Neural progenitor cell (in vitro differentiated cells): Measurements from ENCODE around the gene ABCA5.

ENCODE experiments used
- EZH2 ChIP-seq: fragments of 200-600 bp; sonication (generic); IDR thresholded peaks from 2 replicates; pipeline ENCODE4 v1.6.1; 2017; ENCODE audit warnings: antibody characterized with exemption, mild to moderate bottlenecking, moderate library complexity
- EZH2phosphoT487 ChIP-seq: fragments of 200-600 bp; sonication (generic); IDR thresholded peaks from 2 replicates; pipeline ENCODE4 v1.6.1; 2017; ENCODE audit warnings: antibody characterized with exemption
- TF ChIP-seq, protein P1 (sequence below): fragments of 200-600 bp; sonication (generic); IDR thresholded peaks from 2 replicates; pipeline ENCODE4 v1.5.1; 2017; ENCODE audit warnings: antibody characterized with exemption, mild to moderate bottlenecking

DNA sequence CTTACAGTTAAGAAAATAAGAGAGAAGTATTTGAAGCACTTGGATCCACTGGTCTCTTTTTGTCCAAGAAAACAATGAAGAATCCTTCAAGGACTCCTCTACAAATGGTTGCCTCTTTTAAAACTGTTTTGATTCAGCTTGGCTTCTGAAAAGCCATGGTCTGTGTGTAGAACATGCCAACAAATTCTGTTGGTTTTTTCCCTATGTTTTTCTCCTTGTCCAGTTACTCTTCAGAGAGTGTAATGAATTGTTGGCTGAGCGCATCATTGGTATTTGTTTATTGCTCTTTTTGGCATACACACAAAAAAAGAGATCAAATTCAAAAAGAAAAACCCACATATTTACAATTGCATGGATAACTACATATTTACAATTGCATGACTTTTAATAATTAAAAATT lies 98.4 kb downstream of the ABCA5 start, which contains the start of gene ABCA10:
- no peak for TF ChIP-seq EZH2
- TF ChIP-seq, protein P1, sequence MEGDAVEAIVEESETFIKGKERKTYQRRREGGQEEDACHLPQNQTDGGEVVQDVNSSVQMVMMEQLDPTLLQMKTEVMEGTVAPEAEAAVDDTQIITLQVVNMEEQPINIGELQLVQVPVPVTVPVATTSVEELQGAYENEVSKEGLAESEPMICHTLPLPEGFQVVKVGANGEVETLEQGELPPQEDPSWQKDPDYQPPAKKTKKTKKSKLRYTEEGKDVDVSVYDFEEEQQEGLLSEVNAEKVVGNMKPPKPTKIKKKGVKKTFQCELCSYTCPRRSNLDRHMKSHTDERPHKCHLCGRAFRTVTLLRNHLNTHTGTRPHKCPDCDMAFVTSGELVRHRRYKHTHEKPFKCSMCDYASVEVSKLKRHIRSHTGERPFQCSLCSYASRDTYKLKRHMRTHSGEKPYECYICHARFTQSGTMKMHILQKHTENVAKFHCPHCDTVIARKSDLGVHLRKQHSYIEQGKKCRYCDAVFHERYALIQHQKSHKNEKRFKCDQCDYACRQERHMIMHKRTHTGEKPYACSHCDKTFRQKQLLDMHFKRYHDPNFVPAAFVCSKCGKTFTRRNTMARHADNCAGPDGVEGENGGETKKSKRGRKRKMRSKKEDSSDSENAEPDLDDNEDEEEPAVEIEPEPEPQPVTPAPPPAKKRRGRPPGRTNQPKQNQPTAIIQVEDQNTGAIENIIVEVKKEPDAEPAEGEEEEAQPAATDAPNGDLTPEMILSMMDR: no peak
- TF ChIP-seq EZH2phosphoT487: no peak
